ENCODE measurements around the gene UPP2.

DNA sequence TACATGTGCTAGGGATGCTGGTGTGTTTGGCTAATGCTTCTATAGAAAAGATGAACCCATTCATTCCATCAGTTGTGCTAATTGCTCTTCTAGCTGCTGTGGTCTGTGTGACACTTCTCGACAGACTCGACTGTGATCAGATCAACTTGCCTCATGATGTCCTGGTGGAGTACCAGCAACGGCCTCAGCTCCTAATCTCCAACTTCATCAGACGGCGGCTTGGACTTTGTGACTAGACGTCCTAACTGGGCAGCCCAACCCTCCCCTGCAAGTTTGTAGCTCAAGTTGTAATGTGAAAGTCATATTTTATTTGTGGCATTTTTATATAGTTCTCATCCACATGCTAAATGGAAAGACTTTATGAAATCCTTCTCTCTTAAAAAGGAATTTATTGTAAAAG lies 33.0 kb downstream of the UPP2 start:
- TF ChIP-seq CTCF (IDR thresholded peaks at IDR 0.05 in 4 of 5, conservative IDR thresholded peaks at IDR 0.05 in 1 of 5), result no peak
- TF ChIP-seq POLR2A (IDR thresholded peaks at IDR 0.05), result no peak

All from gastrocnemius medialis (tissue), 4 donors.